IMR-90 (cell line): Measurements from ENCODE around the gene STARD3.

ENCODE experiments used
- BHLHE40 ChIP-seq: fragments of 150-350 bp; IDR thresholded peaks from 2 replicates; pipeline ENCODE4 v1.6.1; 2016; ENCODE audit warnings: mild to moderate bottlenecking, low read depth, low read length
- CEBPB ChIP-seq: IDR thresholded peaks from 2 replicates; pipeline ENCODE4 v1.6.1; 2012; ENCODE audit warnings: low read depth, low read length, improper control_type of control experiment
- MAZ ChIP-seq: IDR thresholded peaks from 2 replicates; pipeline ENCODE4 v1.6.1; 2012; ENCODE audit warnings: low read depth, mild to moderate bottlenecking, low read length, improper control_type of control experiment, moderate library complexity, borderline replicate concordance
- MXI1 ChIP-seq: IDR thresholded peaks from 2 replicates; pipeline ENCODE4 v1.6.1; 2012; ENCODE audit warnings: low read depth, mild to moderate bottlenecking, low read length, moderate library complexity, borderline replicate concordance
- NFE2L2 ChIP-seq: fragments of 150-350 bp; IDR thresholded peaks from 2 replicates; pipeline ENCODE4 v1.6.1; 2016; ENCODE audit warnings: low read depth, mild to moderate bottlenecking, low read length
- POLR2A ChIP-seq: IDR thresholded peaks from 2 replicates; pipeline ENCODE4 v1.6.1; 2012; ENCODE audit warnings: mild to moderate bottlenecking, low read depth, low read length
- RAD21 ChIP-seq: IDR thresholded peaks from 2 replicates; pipeline ENCODE4 v1.6.1; 2012; ENCODE audit warnings: low read length, improper control_type of control experiment
- RCOR1 ChIP-seq: IDR thresholded peaks from 2 replicates; pipeline ENCODE4 v1.6.1; 2012; ENCODE audit warnings: mild to moderate bottlenecking, low read length, improper control_type of control experiment; ENCODE audit not compliant: insufficient replicate concordance
- RFX5 ChIP-seq: IDR thresholded peaks from 2 replicates; pipeline ENCODE4 v1.8.0; 2012; ENCODE audit warnings: low read depth, mild to moderate bottlenecking, low read length, moderate library complexity
- SMC3 ChIP-seq: fragments of 150-350 bp; IDR thresholded peaks from 2 replicates; pipeline ENCODE4 v1.6.1; 2016; ENCODE audit warnings: low read depth, mild to moderate bottlenecking, antibody characterized with exemption, low read length, moderate library complexity
- USF2 ChIP-seq: fragments of 150-350 bp; IDR thresholded peaks from 2 replicates; pipeline ENCODE4 v1.6.1; 2017; ENCODE audit warnings: mild to moderate bottlenecking, antibody characterized with exemption, low read length, low read depth
- TF ChIP-seq, protein P1 (sequence below): conservative IDR thresholded peaks from 2 replicates; pipeline ENCODE4 v1.5.1; 2012; ENCODE audit warnings: mild to moderate bottlenecking, low read depth, low read length, improper control_type of control experiment
- TF ChIP-seq, protein P2 (sequence below): fragments of 150-350 bp; IDR thresholded peaks from 2 replicates; pipeline ENCODE4 v1.6.1; 2016; ENCODE audit warnings: low read depth, mild to moderate bottlenecking, low read length, moderate library complexity, borderline replicate concordance

DNA sequence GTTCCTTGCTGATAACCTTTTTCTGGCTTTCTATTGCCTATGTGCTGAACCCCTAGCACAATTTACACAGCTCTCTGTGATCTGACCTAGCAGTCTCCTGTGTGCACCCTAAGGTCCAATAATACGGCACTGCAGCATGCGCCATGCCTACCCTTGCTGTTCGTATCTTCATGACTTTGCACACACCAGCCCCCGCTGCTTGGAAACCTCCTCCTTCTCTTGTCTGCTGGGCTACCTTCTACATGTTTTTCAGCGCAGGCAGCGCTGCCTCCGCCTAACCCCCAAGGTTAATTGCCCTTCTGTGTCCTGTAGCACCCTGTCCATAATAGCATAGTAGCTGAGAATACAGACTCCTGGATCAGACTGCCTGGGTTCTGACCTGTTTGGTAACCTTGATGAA, 1.4 kb downstream of the STARD3 start:
- TF ChIP-seq, protein P1, sequence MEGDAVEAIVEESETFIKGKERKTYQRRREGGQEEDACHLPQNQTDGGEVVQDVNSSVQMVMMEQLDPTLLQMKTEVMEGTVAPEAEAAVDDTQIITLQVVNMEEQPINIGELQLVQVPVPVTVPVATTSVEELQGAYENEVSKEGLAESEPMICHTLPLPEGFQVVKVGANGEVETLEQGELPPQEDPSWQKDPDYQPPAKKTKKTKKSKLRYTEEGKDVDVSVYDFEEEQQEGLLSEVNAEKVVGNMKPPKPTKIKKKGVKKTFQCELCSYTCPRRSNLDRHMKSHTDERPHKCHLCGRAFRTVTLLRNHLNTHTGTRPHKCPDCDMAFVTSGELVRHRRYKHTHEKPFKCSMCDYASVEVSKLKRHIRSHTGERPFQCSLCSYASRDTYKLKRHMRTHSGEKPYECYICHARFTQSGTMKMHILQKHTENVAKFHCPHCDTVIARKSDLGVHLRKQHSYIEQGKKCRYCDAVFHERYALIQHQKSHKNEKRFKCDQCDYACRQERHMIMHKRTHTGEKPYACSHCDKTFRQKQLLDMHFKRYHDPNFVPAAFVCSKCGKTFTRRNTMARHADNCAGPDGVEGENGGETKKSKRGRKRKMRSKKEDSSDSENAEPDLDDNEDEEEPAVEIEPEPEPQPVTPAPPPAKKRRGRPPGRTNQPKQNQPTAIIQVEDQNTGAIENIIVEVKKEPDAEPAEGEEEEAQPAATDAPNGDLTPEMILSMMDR, result no peak
- TF ChIP-seq POLR2A (no peak), MXI1 (no peak), CEBPB (no peak), RFX5 (no peak), USF2 (no peak), RAD21 (no peak), RCOR1 (no peak), SMC3 (no peak), BHLHE40 (no peak), MAZ (no peak), NFE2L2 (no peak)
- TF ChIP-seq, protein P2, sequence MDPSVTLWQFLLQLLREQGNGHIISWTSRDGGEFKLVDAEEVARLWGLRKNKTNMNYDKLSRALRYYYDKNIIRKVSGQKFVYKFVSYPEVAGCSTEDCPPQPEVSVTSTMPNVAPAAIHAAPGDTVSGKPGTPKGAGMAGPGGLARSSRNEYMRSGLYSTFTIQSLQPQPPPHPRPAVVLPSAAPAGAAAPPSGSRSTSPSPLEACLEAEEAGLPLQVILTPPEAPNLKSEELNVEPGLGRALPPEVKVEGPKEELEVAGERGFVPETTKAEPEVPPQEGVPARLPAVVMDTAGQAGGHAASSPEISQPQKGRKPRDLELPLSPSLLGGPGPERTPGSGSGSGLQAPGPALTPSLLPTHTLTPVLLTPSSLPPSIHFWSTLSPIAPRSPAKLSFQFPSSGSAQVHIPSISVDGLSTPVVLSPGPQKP, result no peak
